ENCODE results near the gene PTPN18. TPM values are rescaled to one million over a fixed set of nuclear protein-coding genes. Genes with fewer than 3 reads are reported as not detected.
A peak's percentile ranks its signal among the peaks of the same experiment; 100 is the strongest.

The PTPN18 gene
- total RNA-seq, 1 donor: 25.8 TPM

DNA sequence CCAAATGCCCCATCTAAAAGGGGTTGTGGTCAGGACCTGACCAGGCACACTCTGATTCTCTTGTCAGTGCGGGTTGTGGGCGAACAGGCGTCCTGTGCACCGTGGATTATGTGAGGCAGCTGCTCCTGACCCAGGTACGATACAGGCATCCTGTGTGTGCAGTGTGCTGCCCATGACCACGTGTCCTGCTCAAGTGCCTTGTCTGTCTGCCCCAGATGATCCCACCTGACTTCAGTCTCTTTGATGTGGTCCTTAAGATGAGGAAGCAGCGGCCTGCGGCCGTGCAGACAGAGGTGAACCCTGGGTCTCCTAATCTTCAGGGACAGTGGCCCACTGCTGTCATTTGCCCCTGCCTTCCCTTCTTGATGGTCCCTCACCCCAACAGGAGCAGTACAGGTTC, 14.6 kb downstream of the PTPN18 start:
- H3K4me3 ChIP-seq (ENCODE audit: low read depth, low read length): no peak overlapping the region
- DNase-seq (ENCODE audit: low read depth): no peak
- TF ChIP-seq, protein P1, sequence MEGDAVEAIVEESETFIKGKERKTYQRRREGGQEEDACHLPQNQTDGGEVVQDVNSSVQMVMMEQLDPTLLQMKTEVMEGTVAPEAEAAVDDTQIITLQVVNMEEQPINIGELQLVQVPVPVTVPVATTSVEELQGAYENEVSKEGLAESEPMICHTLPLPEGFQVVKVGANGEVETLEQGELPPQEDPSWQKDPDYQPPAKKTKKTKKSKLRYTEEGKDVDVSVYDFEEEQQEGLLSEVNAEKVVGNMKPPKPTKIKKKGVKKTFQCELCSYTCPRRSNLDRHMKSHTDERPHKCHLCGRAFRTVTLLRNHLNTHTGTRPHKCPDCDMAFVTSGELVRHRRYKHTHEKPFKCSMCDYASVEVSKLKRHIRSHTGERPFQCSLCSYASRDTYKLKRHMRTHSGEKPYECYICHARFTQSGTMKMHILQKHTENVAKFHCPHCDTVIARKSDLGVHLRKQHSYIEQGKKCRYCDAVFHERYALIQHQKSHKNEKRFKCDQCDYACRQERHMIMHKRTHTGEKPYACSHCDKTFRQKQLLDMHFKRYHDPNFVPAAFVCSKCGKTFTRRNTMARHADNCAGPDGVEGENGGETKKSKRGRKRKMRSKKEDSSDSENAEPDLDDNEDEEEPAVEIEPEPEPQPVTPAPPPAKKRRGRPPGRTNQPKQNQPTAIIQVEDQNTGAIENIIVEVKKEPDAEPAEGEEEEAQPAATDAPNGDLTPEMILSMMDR (IDR thresholded peaks at IDR 0.05; ENCODE audit: insufficient read depth, low read length): no peak

DNA sequence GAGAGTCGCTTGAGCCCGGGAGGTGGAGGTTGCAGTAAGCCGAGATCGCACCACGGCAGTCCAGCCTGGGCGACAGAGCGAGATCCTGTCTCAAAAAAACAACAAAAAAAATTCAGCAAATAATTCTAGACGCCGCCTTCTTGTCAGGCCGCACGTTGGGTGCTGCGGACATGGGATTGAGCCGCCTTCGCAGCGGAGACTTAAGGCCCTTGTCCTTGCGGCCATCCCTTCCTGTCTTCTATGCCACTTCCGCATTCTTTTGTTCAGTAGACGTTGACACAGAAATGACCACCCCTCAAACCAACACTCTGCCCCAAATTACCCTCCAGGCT, 15.8 kb downstream of the PTPN18 start:
- no peak for DNase-seq (ENCODE audit: low read depth)
- H3K4me3 ChIP-seq (ENCODE audit: low read depth, low read length): peak overlapping the region; percentile 96
- TF ChIP-seq, protein P1 (IDR thresholded peaks at IDR 0.05; ENCODE audit: insufficient read depth, low read length): no peak

DNA sequence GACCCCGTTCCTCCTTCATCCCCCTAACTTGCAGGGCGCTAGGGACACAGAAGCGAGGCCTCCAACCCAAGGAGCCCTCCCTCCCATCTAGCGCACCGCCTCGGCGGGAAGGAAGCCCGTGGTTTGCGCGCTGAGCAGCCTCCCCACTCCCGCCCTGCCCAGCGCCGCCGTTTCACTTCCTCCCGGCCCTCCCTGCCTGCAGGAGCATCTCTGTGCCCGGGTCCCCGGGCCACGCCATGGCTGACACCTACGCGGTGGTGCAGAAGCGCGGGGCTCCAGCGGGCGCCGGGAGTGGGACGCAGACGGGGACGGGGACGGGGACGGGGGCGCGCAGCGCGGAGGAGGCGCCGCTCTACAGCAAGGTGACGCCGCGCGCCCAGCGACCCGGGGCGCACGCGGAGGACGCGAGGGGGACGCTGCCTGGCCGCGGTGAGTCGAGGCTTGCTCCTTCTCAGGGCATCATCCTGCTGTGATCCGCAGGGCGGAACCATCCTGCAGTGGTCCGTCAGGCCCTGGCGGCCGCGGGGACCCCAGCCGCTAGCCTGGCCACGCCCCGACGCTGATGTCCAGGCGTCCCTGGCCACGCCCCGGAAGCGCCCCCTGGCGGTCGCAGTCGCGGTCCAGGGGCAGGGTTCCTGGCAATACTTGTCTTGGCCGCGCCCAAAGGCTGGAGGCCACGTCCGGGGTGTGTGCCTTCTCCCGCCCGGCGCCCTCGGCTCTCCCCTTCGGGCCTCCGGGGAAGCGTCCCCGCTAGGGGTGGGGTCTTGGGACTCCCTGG, 16.4 kb downstream of the PTPN18 start:
- DNase-seq (ENCODE audit: low read depth): peak; percentile 77
- H3K4me3 ChIP-seq (ENCODE audit: low read depth, low read length): peak overlapping the region; percentile 96
- TF ChIP-seq, protein P1 (IDR thresholded peaks at IDR 0.05; ENCODE audit: insufficient read depth, low read length): peak; percentile 75

DNA sequence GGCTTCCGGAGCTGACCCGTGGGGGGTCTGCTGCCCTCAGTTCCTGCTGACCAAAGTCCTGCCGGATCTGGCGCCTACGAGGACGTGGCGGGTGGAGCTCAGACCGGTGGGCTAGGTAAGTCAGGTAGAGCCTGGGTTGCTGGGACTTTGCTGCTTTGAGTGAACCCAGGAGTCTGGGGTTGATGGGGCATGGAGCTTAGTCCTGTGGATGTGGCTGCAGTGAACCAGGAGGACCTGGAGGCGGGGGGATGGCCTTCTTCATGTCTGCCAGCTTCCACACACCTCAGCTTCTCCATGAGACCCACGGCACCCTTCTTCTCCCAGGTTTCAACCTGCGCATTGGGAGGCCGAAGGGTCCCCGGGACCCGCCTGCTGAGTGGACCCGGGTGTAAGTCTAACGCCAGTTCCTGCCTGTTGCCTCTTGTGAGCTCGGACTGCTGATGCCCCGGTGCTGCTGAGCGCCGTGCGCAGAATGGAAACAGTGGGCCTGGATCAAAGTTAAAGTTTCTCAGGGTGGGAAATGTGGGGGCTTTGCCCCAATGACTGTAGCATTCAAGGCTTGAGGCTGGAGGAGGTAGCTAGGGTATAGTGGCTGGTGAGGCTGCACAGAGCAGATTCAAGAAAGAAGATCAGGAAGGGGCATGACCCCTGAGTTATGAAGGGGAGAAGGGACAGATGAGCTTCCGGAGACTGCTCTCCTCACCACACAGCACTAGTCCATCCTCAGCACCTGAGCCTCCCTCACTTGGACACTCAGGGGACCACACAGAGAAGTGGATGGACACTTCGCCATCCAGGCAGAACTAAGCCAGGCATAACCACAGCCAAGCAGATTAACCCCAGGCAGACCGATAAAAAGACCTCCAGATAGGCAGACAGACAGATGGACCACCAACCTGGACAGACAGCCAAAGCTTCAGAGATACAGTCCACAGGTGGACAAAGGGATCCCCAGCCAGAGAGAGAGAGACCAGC, 17.3 kb downstream of the PTPN18 start:
- TF ChIP-seq, protein P1 (IDR thresholded peaks at IDR 0.05; ENCODE audit: insufficient read depth, low read length): no peak
- H3K4me3 ChIP-seq (ENCODE audit: low read depth, low read length): peak overlapping the region; percentile 96
- DNase-seq (ENCODE audit: low read depth): no peak

DNA sequence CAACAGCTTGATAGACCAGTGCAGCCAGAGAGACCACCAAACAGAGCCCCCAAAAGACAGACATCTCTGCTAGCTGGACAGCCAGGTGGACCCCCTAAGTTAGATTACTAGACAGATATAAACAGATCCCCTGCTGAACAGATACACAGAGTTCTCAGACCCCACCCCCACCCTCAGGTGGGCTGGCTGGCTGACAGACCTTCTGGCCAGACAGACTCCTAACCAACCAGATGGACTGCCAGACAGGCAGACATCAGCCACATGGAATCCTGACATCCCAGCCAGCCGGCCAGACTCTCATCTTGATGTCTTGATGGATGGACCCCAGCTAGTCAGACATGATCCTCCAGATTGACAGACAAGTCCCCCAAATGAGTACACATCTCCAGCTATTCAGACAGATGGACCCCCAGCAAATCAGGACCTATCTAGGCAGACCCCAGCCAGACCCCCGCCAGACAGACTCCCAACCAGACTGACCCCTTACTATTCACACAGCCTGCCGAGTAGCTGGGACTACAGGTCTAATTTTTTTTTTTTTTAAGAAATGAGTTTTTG, 18.0 kb downstream of the PTPN18 start:
- no peak for DNase-seq (ENCODE audit: low read depth)
- TF ChIP-seq, protein P1 (IDR thresholded peaks at IDR 0.05; ENCODE audit: insufficient read depth, low read length): no peak
- peak overlapping the region; percentile 96 for H3K4me3 ChIP-seq (ENCODE audit: low read depth, low read length)

DNA sequence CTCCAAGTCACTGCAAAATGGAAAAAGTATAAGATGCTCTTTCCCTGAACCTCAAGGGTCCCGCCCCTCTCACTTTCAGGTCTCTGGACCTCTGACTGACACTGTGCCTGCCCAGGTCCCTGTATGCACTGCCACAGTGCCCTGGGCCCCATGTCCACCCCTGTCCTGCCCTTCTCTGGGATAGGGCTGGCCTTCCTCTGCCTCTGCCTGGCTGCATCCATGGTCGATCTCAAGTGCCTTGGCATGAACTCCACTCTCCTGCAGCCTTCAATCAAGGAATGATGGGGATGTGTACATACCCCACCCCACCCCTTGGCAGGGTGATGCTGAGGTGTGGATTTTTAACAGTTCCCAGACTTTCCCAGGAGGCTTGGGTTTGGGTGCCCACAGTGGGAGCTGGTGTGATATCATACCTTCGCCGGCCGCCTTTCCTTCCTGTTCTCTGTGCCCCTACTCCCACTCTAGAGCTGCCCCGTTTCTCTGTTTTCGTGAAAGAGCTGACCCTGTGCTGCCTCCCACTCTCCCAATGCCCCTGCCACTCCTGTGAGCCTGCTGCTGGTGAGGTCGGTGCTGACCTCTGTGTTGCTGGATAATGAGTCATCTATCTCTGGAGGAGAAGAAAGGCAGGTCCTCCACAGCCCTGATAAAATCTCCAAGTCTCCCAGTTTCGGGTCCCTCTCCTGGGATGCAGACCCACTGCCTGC, 18.9 kb downstream of the PTPN18 start:
- no peak for DNase-seq (ENCODE audit: low read depth)
- TF ChIP-seq, protein P1 (IDR thresholded peaks at IDR 0.05; ENCODE audit: insufficient read depth, low read length): no peak
- peak overlapping the region; percentile 28 for H3K4me3 ChIP-seq (ENCODE audit: low read depth, low read length)

Data from fibroblast of the aortic adventitia (primary cell).